HG03159 (cell line): ENCODE measurements around the gene SMAD6.

ENCODE experiments used
- ATAC-seq: cut with Tn5 transposase; IDR thresholded peaks from one replicate; pipeline ENCODE4 v1.9.1; 2021; ENCODE audit warnings: mild to moderate bottlenecking, moderate library complexity; ENCODE audit not compliant: unreplicated experiment

The SMAD6 gene

DNA sequence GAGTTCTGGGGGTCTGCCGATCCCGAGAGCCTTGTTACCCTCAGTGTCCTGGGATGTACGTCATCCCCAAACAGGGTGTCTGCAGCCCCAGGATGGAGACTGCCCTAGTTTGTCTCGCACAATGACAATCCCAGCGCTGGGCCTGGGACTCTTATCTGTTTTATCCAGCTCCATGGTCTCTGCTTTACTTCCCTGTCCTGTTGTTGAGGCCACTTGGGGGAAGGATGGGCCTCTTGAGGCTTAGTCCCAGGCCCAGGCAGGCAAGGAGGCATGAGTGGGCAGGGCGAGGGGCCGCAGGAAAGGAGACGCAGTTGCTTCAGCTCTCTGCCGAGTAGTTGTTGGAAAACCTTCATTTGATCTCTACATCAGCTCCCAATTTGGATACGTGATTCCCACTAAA lies 17.4 kb downstream of the SMAD6 start:
- no peak for ATAC-seq

DNA sequence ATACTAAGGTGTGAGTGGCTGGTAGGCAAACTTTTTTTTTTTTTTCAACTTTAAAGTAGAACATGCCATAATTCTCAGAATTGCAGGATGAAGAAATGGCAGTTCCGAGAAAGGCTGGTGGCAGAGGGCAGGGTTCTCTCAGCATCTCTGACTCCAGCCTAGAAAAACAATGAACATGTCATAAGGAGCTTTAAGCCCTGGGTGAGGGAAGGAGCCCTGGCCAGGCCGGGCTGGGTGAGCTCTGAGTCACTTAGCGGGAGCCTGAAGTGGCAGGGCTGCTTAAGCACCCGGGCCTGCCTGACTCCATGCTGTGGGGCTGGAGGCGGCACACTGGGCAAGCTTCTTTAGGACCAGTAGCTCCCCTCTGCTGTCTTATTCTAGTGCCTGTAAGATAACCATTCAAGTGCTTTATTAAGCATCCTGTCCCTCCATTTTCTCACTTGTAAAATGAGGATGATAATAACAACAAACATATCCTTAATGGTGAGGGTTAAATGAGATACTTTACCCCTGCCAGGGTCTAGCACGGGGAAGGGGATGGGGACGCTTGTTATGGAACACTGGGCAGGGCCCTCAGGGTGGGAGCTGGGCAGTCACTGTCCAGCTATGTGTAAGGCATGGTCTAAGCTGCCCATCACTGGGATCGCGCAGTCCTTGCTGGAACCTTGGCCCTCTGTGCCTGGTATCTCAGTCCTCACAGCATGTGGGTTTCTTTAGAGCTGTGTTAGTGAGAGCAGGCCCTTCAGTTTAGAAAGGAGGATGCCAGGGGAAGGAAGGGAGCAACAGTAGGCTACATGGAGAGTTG lies 18.4 kb downstream of the SMAD6 start:
- ATAC-seq: no peak

DNA sequence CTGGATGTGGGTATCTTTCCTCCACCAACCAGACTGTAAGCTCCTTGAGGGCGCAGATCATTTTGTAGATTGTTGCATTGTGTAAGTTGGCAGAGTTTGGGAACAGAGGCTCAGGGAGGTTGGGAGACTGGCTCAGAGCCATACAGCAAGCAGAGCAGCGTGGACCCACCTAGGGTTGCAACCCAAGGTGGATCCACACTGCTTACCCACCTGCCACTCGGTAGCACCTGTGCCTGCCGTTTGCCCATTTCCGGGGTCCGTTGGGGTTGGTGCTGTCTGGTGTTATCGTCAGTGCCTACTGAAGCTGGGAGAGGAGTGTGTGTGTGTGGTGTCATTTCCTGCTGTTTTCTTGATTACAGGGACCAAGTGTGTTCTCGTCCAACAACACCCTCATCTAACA lies 19.0 kb downstream of the SMAD6 start:
- ATAC-seq: no peak

DNA sequence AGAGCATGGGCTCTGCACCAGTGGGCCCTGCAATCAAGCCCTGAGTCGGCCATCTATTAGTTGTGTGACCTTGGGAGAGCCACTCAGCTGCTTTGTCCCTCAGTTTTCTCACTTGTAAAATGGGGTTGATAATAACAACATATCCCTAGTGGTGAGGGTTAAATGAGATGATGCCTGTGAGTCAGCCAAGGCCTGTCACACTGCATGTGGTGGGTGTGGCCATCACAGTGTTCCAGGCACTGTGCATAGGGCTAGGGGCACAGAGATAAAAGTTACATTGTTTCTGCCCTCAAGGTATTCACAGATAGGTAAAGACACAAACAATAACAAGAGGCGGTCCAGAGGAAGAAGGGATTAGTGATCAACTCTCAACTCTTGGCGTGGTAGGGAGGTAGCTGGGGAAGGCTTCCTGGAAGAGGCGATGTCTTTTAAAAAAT lies 19.5 kb downstream of the SMAD6 start:
- ATAC-seq: no peak

DNA sequence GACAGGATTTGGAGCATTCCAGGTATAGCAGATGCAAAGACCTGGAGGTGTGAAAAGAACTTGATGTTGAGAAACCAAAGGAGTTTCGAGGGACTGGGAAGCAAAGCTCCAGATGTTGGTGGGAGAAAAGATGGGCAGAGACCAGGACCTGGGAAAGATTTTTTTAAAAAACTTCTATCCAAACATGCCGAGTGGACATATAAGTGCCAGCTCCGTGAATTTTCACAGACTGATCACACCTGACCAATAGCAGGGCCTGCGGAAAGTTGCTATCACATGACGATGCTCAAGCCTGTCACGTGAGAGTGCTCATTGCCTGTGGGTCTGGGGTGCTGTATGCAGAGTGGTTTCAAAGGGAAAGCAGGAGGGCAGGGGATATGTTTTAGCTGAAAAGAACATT lies 19.9 kb downstream of the SMAD6 start:
- no peak for ATAC-seq

DNA sequence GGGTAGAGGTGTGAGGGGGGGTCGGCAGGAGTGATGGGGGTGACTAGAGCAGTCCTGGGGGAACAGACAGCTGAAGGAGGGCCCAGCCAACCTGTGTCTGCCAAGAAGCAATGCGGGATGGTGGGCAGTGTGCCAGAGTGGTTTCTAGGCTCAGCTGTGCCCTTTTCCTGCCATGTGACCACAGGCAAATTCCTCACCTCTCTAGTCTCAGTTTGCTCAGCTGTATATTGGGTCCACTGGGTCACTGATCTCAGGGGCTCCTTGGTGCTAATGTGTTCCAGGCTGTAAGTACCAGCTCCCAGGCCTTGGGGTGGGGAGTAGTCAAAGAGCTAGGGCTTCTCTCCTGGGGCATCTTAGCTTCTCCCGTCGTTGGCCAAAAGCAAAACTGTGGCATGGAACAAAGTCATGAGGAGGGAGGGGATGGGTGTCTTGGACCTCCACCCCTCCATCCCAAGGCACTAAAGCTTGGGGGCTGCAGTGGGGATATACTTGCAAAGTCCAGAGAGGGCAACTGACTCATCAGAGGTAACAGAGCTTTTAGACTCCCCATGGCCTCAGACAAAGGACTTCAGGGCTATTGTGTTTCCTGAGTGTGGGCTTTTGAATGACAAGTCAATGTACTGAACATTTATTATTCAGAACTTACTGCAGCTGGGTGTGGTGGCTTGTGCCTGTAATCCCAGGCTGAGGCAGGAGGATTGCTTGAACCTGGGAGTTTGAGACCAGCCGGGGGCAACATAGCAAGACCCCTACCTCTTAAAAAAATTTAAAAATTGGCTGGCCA lies 20.9 kb downstream of the SMAD6 start:
- no peak for ATAC-seq

DNA sequence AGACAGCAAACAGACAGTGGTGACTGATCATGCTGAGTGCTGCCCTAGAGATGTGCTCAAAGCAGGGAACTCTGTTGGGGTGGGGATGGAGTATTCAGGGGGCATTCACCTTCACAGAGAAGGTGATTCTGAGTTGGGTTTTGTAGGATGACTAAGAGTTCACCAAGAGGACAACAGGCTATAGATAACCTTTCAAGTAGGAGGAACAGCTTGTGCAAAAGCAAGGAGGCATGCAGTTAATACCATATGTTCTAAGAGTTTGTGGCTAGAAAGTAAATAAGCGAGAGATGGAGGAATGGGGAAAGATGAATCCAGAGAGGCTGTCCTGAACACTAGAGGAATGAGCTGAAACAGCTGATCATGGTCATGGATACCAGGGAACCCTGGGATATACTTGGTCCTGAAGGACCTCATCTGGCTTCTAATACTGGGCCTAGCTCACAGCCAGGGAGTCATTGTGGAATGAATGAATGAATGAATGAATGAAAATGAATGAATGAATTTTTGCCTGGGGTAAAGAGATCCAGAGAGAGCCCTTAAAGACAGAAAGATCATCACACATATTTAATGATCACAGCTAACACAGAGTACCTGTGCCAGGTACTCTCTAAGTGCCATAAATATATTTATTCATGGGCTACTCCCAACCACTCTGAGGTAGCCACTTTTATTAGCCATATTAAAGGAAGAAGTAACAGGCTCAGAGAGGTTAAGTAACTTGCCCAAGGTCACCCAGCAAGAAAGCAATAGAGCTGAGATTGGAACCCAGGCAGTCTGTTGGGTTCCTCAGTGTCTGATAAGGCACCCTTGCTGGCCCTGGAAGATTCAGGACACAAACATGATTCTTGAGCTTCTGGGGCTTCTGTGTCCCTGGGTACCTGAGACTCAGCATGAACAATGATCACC lies 22.0 kb downstream of the SMAD6 start:
- ATAC-seq: no peak

DNA sequence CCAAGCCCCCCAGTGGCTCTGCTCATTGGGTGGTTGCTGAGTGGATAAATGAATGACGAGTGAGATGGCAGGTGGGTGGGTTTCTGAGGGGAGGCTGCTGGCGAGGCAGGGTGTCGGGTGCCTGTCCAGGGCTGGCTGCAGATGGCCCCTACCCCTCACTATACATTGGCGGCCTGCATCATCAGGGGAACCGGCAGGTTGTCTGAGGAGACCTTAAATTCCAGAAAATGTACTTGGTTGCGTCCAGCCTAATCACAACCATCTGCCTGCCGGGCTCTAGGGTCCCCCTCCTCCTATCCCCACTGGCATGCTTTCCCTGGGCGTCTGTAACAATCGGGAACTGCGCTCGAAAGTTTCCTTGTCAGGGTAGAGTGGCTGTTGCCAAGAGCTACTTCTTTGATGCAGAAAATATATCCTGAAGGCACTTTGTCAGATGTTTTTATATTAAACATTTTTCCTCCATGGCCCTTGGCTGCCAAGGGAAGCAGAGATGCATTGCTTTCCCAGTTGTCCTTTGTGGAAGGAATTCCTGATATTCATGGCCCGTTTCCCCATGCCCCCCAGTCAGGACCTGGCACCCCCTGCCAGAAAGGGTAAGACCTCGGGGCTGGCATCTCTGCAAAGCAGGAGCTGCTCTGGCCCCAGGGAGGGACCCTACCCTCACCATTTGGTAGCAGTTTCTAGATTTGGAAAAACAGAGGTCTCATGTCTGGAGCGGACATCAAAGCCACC lies 22.9 kb downstream of the SMAD6 start:
- no peak for ATAC-seq

DNA sequence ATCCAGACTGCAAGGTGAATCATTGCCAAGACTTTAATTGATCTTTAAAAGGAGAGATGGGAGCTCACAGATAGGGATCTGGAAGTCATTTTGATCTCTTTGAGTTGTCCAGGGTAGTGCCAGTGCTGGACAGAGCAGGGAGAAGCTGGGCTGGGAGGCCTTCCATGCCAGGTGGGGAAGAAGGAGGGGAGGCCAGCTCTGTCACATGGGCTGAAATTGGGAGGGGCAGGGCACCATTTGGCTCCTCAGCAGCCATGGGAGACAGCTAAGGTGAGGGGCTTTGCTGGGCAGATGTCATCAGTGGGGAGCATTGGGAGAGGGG lies 23.4 kb downstream of the SMAD6 start:
- no peak for ATAC-seq

DNA sequence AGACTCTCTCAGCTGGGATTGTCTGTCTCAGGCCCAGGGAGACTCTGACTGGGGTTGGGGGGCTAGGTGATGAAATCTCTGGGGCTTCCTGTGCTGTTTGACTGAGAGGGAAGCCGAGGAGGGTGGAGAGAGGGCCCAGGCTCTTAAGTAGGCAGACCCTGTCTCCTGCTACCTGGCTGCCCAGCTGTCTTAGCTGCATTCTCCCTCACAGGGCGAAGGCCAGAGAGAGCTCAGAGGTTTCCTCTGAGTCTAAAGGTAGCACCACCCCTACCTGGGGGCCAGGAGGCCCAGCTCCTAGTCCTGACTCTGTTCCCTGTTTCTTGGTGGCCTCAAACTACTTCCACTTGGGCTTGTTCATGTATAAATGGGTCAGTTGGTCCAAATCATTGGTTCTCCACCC lies 24.4 kb downstream of the SMAD6 start:
- ATAC-seq: no peak

DNA sequence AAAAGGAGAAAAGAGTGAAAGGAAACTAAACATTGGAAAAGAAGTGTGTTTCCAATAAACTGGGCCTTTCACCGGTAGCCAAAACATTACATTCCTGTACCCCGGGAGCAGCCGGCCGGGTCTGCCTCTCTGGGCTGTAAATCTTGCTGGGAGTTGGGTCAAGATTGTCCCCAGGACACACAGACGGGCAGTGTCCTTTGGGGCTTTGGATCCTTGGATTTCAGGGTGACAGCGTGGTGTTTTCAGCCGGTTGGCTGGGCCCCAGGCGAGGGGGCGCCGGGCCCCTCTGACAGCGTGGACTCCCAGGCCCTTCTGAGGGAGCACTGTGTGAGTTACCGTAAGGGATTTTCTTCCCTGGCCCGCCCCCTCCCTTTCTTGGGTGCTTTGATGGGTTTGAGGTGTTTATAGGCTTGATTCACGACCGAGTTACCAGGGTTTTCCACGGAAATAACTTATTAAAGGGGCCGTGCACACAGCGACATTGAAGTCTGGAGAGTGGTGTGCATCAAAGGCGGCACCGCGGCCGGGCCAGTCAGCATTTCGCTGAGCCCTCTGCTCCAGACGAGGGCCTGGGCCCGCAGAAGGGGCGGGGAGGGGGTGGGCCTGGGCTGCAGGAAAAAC lies 27.4 kb downstream of the SMAD6 start:
- ATAC-seq: no peak

DNA sequence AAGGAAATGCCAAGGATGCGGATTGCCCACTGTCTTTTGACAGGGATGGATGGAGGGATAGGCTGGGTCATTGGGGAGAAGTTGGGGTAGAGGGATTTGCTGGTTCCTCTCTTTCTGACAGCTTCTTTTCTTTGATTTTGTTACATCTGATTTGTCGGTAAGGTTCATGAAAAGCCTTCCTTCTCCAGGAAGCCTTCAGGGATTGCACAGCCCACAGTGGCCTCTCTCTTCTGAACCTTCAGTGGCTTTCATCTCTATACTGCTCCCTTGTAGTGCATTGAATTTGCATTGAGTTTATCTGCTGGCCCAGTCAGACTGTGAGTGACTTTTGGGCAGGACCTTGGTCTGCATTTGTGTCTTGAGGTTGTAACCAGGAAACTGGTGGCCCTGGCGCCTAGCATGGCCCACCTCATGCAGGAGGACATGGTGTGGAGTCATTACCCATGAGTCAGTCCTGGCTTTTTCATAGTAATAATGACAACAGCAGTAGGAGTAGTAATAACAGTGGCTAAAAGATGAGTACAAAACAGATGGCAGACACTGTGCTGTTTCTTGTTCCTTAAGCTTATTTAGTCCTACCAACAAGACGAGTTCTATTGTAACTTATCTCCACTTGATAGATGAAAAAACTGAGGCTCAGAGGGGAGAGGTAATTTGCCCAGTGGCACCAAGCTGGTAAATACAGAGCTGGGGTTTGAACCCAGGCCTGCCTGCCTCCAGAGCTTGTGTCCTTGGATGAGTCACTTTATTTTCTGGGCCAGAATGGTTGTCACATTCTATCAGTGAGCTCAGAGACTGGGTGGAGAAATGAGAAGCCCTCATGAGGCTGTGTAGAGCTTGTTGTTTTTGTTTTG lies 28.4 kb downstream of the SMAD6 start:
- no peak for ATAC-seq

DNA sequence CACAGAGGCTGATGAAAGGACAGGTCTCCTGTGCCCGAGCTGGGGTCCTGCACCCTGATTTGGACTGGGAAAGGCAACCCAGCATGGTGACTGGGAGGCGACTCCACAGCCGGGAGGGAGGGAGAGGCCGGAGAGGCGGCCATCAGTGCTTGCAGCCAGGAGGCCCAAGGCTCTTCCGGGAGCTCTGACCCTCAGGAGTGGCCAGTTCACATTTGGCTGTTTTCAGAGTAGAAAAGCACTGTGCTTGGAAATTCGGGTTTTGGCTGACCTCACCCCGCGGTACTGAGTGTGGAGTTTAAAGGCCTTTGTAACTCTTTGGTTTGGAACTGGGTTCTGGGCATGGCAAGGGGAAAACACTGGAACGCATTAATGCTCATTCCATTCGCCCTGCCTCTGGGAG lies 31.9 kb downstream of the SMAD6 start:
- no peak for ATAC-seq

DNA sequence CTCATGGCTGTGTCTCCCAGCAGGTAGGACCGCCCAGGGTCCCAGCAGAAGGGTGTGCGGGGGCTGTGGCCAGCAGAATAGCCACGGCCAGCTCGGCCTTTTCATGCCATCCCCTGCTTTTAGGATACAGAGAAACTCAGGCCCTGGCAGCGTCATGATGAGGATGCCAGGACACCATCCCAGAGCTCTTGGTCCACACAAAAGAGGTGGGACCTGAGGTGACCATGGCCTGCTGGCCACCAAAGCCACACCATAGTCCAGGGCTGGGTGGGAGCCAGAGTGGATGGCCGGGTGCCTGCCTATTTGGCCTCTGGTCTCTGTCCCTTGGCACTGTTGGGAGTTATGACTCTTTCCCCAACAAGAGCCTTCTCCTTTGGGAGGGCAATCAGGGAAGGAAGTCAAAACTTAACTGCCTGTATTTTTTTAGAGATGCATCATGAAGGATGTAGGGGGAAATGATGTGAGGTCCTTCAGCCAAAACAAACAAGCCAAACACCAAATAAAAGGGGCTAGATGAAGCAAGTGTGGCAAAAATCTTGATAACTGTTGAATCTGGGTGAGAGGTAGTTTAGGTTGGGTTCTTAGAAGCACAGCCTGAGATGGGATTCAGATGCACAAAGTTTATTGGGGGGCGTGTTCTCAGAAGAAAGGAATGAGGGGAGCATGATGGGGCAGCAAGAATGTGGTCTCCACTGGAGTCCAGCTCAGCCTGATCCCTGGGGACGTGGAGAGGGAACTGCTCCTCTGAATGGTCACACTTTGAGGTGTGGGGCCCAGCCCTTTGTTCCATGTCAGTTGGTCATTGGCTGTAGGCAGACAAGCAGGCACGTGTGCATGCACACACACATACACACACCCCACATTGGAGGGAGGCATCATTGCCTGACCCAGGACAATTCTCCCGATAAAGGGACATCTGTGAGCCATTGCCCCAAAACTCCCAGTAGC lies 33.2 kb downstream of the SMAD6 start:
- no peak for ATAC-seq

DNA sequence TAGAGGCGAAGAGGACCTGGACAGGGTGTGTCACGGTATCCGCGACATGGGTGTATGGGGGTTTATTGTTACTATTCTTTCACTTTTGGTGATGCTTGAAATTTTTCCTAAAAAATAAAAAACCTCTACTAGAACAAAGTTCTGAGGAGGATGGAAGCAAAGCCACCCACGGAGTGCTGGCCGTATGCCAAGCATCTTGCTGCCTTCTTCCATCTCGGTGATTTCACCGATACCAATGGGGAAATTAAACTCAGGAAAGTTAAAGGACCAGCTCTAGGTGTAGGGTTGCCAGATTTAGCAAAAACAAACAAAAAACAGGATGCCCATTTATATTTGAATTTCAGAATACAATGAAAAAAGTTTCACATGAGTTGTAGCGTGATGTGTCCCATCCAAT lies 33.9 kb downstream of the SMAD6 start:
- ATAC-seq: no peak

DNA sequence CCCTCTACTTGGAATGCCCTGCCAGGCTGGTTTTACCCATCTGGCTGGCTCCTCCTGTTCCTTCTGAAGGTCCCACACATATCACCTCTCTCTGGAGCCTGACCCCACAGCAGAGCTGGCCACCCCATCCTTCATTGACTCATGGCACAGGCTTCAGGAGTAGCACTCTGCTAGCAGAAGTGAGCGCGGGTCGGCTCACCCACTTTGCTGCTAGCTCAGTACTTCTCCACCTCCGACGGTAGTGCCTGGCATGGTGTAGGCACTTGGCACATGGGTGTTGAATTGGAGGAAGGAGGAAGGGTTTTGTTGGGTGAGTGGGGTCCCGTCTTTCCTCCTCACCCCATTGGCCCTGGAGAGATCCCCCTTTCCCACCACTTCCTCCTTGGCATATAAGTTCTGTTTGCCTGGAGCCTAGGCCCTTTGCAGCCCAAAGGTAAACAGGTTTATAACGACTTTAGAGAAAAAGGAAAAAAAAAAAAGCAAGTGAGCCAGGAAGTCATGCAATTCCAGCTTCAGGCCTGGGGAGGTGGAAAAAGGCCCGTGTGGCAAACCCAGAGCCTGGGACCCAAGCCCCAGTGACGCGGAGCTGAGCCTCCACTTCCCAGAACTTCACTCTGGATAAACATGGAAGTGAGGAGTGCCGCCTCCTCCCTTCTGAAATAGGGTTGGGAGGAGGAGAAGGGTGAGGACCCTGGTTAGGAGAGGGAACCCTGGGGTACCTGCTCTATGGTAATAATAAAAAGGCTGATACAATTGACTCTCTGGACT lies 35.4 kb downstream of the SMAD6 start:
- ATAC-seq: no peak

DNA sequence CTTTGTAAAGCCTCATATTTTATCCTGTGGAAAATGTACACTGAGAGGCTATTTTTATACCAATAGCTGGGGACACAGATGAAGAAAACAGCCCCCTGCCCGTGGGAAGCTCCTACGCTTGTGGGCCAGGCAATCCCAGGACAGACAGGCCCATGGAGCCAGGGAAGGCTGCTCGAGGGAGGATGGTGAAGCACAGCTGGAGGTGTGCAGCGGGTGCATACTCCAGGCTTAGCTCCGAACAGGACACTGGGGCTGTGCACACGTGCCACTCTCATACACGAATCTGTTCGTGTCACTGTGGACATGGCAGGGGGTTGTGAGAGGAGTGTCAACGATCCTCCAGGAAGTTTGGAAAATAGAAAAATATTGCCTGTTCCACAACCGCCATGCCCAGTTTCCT lies 36.1 kb downstream of the SMAD6 start:
- no peak for ATAC-seq

DNA sequence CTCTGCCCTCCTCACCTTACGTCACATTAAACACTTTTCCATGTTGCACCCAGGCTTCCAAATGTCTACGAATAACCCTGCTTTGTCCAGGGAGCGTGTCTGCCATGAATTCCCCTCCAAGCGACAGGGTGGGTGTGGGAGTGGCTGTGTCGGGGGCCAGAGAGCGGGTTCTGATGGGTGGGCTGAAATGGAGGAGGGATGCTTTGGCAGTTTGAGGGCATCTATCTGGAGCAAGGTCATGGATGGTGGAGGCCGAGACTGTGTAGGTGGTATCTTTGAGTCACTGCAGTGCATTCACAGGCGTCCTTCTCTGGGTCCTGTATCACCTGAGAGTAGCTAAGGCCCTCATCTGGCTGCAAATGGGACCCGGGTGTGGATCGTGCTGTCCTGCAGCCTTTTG lies 36.6 kb downstream of the SMAD6 start:
- no peak for ATAC-seq
